ENCODE measurements around the gene PNKD.
A peak's percentile ranks its signal among the peaks of the same experiment; 100 is the strongest.

PNKD gene

GRCh38 chr2:218255446-218255845 is 14.9 kb upstream of the PNKD start:
- no peak overlapping the region for H3K27ac ChIP-seq
- no peak for TF ChIP-seq ZFX (IDR thresholded peaks at IDR 0.05)
- no peak for TF ChIP-seq CTCF (conservative IDR thresholded peaks at IDR 0.05)

GRCh38 chr2:218256612-218257350 is 13.5 kb upstream of the PNKD start:
- no peak overlapping the region; the same call in 1 of the 2 replicates for H3K27ac ChIP-seq
- TF ChIP-seq ZFX (IDR thresholded peaks at IDR 0.05): no peak
- TF ChIP-seq CTCF (conservative IDR thresholded peaks at IDR 0.05): no peak

GRCh38 chr2:218257390-218257981 is 12.8 kb upstream of the PNKD start:
- no peak overlapping the region for H3K27ac ChIP-seq
- TF ChIP-seq ZFX (IDR thresholded peaks at IDR 0.05) (no peak), CTCF (conservative IDR thresholded peaks at IDR 0.05) (peak; percentile 72)

DNA sequence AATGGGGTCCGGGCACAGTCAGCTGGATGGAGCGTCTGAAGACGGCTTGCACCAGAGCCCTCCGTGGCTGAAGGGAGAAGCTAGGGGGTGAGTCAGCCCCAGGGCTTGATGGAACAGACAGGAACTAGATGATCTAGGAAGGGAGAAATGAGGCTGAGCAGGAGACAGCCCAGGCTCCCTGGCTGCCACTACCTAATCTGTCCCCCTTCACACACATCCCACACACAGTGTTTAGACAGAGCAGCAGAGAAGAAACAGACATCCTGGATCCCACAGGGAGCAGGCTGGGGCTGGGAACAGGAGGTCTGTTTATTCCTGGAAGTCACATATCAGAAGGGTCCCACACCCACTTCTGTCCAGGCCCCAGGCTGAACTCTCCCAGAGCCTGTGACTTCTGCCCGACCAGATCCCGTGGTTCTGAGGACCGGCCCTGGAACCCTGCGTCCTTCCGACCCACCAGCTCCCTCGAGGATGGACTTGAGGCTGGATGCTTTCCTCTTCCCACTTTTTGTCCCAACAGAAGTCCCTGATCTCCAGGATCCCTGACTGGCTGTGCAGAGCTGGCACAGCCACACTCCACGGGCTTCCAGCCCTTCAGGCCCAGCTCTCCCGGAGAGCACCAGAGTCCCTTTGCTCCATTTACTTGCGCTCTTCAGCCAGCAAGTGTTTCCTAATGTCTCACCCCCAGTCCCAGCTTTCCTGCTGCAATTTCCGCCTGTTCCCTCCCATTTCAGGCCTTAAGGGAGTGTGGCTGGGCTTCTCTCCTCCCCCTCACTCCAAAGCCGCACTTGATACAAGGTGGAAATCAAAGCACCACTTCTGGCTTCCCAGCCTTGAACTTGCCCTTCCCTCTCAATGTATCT is 11.0 kb upstream of the PNKD start:
- H3K27ac ChIP-seq: no peak overlapping the region
- TF ChIP-seq CTCF (conservative IDR thresholded peaks at IDR 0.05) (no peak), ZFX (IDR thresholded peaks at IDR 0.05) (no peak)

DNA sequence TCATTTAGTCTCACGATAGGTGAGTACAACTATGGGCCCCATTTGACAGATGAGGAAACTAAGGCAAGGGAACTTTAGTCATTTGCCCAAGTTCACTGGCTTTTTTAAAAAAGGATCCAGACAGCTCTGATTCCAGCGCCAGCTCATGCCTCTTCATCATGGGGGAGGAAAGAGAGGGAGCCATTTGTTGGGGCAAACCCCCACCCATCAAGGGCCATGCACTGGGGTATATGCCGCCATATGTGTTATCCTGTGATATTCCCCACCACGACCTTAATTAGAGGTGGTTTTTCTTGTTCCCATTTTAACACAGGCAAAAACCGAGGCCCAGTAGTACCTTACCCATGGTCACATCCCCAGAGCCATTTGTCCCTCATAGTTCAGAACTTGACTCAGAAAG is 10.2 kb upstream of the PNKD start:
- no peak overlapping the region for H3K27ac ChIP-seq
- TF ChIP-seq ZFX (IDR thresholded peaks at IDR 0.05) (no peak), CTCF (conservative IDR thresholded peaks at IDR 0.05) (no peak)

DNA sequence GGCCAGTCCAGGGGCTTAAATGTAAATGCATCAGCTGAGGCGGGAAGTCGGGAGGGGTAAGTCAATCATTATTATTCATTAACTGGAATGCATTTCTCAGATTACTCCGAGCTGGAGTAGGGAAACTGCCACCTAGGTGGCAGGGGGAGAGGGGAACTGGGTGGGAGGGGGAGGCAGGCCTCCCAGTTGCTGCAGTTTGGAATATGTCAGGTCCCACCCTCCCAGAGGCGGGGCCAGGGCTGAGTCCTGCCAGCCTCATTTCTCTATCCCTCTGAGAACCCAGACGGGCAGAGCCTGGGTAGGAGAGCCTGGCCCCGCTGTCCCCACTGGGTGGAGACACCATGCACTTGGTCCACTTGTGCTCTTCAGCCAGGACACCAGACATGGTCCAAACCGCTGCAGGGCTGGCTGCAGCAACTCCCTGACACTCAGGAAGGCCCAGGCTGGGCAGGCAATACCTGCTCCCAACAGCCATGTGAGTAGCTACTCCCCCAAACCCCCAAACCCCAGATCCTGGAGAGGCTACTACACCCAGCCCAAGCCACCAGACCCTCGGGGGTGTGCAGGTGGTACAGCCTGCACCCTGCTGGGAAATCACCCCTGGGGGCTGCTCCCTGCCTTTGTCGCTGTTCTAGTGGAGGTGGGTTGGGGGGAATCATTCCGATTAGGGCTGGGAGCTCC is 9.4 kb upstream of the PNKD start, which contains the start of gene GPBAR1:
GPBAR1 (plus strand) TSS at position 274 of the 681 bp plus-strand sequence. CDS start 1,710 bp downstream, outside the sequence.
- TF ChIP-seq ZFX (IDR thresholded peaks at IDR 0.05) (no peak), CTCF (conservative IDR thresholded peaks at IDR 0.05) (no peak)
- no peak within 1 kb of the TSS for H3K27ac ChIP-seq

Data from C4-2B (cell line).